Liver (tissue), 9 donors: Measurements from ENCODE around the gene XRN1. TPM values are rescaled to one million over a fixed set of nuclear protein-coding genes. Genes with fewer than 3 reads are reported as not detected.
"Not testable (repeated sequence)": the region's sequence is repeated elsewhere in the genome, so short reads cannot be mapped to it uniquely, and the experiment has no call there.

Source experiments
- DNase-seq: peaks from one replicate; pipeline ENCODE4 v3.0.0-alpha.2; 2017; ENCODE audit warnings: low spot score
- H3K27ac ChIP-seq, 2 donors: one replicate each; pipeline ENCODE4 v1.7.0; 2013; ENCODE audit warnings: inconsistent platforms in 2 of 2, low read length in 2 of 2, control low read depth in 1 of 2, low read depth in 1 of 2, mild to moderate bottlenecking in 1 of 2
- H3K27me3 ChIP-seq, 4 donors: one replicate each; pipeline versions ENCODE4 v1.6.1 to v1.7.0; 2013; ENCODE audit warnings: low read length in 3 of 4, inconsistent platforms in 1 of 4, mild to moderate bottlenecking in 1 of 4, moderate library complexity in 1 of 4; ENCODE audit not compliant: control insufficient read depth in 4 of 4, insufficient read depth in 4 of 4
- H3K36me3 ChIP-seq, 4 donors: one replicate each; pipeline versions ENCODE4 v1.6.1 to v1.7.0; 2013; ENCODE audit warnings: low read length in 3 of 4, mild to moderate bottlenecking in 3 of 4, low read depth in 1 of 4, moderate library complexity in 1 of 4; ENCODE audit not compliant: control insufficient read depth in 4 of 4, insufficient read depth in 3 of 4
- H3K4me1 ChIP-seq, 4 donors: one replicate each; pipeline versions ENCODE4 v1.6.1 to v1.7.0; 2013; ENCODE audit warnings: low read length in 3 of 4, mild to moderate bottlenecking in 3 of 4, moderate library complexity in 1 of 4; ENCODE audit not compliant: control insufficient read depth in 4 of 4, insufficient read depth in 4 of 4
- H3K4me3 ChIP-seq, 3 donors: one replicate each; pipeline versions ENCODE4 v1.6.1 to v1.7.0; 2013; ENCODE audit warnings: low read length in 3 of 3, control low read depth in 1 of 3, low read depth in 1 of 3, mild to moderate bottlenecking in 1 of 3
- H3K9ac ChIP-seq, 2 donors: one replicate each; pipeline ENCODE4 v1.7.0; 2013; ENCODE audit warnings: low read length in 2 of 2, mild to moderate bottlenecking in 2 of 2, moderate library complexity in 2 of 2, control low read depth in 1 of 2, low read depth in 1 of 2
- H3K9me3 ChIP-seq, 4 donors: one replicate each; pipeline versions ENCODE4 v1.6.1 to v1.7.0; 2013; ENCODE audit warnings: low read length in 3 of 4; ENCODE audit not compliant: control insufficient read depth in 4 of 4
- ATF3 ChIP-seq: IDR thresholded peaks from 2 replicates; pipeline ENCODE4 v1.6.1; 2016; ENCODE audit warnings: antibody characterized with exemption
- CTCF ChIP-seq: fragments of 150-350 bp; IDR thresholded peaks from 2 replicates; pipeline ENCODE4 v1.5.1; 2017; ENCODE audit warnings: improper control_type of control experiment, low read depth, low read length; ENCODE audit not compliant: missing input control
- EGR1 ChIP-seq, 2 donors: IDR thresholded peaks; 2 replicates each; pipeline ENCODE4 v1.6.1; 2016 to 2018; ENCODE audit warnings: antibody characterized with exemption in 2 of 2, low read depth in 2 of 2
- FOXA1 ChIP-seq: IDR thresholded peaks from 2 replicates; pipeline ENCODE4 v1.6.1; 2016; ENCODE audit warnings: antibody characterized with exemption
- FOXA2 ChIP-seq: IDR thresholded peaks from 2 replicates; pipeline ENCODE4 v1.6.1; 2016; ENCODE audit warnings: antibody characterized with exemption
- GABPA ChIP-seq, 2 donors: IDR thresholded peaks in 1 of 2; conservative IDR thresholded peaks in 1 of 2; 2 replicates each; pipeline ENCODE4 v1.6.1; 2016; ENCODE audit warnings: antibody characterized with exemption in 2 of 2, mild to moderate bottlenecking in 1 of 2, moderate library complexity in 1 of 2
- HNF4A ChIP-seq, 2 donors: conservative IDR thresholded peaks; 2 replicates each; pipeline ENCODE4 v1.6.1; 2016; ENCODE audit warnings: antibody characterized with exemption in 2 of 2, mild to moderate bottlenecking in 2 of 2
- HNF4G ChIP-seq: IDR thresholded peaks from 2 replicates; pipeline ENCODE4 v1.6.1; 2016; ENCODE audit warnings: antibody characterized with exemption
- JUND ChIP-seq, 2 donors: IDR thresholded peaks; 2 replicates each; pipeline ENCODE4 v1.6.1; 2016; ENCODE audit warnings: antibody characterized with exemption in 2 of 2
- MAX ChIP-seq: IDR thresholded peaks from 2 replicates; pipeline ENCODE4 v1.6.1; 2016; ENCODE audit warnings: antibody characterized with exemption
- NR2F2 ChIP-seq: IDR thresholded peaks from 2 replicates; pipeline ENCODE4 v1.6.1; 2016; ENCODE audit warnings: antibody characterized with exemption
- RAD21 ChIP-seq, 2 donors: IDR thresholded peaks; 2 replicates each; pipeline ENCODE4 v1.6.1; 2016; ENCODE audit warnings: antibody characterized with exemption in 2 of 2, mild to moderate bottlenecking in 2 of 2
- REST ChIP-seq: IDR thresholded peaks from 2 replicates; pipeline ENCODE4 v1.6.1; 2016; ENCODE audit warnings: antibody characterized with exemption, mild to moderate bottlenecking
- RXRA ChIP-seq, 2 donors: IDR thresholded peaks; 2 replicates each; pipeline ENCODE4 v1.6.1; 2017 to 2018; ENCODE audit warnings: antibody characterized with exemption in 2 of 2, mild to moderate bottlenecking in 1 of 2
- SP1 ChIP-seq: IDR thresholded peaks from 2 replicates; pipeline ENCODE4 v1.6.1; 2018; ENCODE audit warnings: antibody characterized with exemption, mild to moderate bottlenecking
- TAF1 ChIP-seq: conservative IDR thresholded peaks from 2 replicates; pipeline ENCODE4 v1.6.1; 2016; ENCODE audit warnings: antibody characterized with exemption, mild to moderate bottlenecking
- YY1 ChIP-seq: IDR thresholded peaks from 2 replicates; pipeline ENCODE4 v1.6.1; 2016; ENCODE audit warnings: antibody characterized with exemption, mild to moderate bottlenecking
- ZBTB33 ChIP-seq: IDR thresholded peaks from 2 replicates; pipeline ENCODE4 v1.6.1; 2016; ENCODE audit warnings: antibody characterized with exemption
- WGBS: extraction: QIAGEN DNeasy Blood & Tissue Kit; methylation state at CpG from one replicate; pipeline ENCODE4 v1.1.7; 2013; 5-methylcytosine and 5-hydroxymethylcytosine counted together
- polyA plus RNA-seq, 2 donors: library from polyadenylated mRNA; stranded (reverse) in 1 of 2; unstranded in 1 of 2; fragments of 200-250 nt in 1 of 2; fragments of >200 nt in 1 of 2; fragmentation: Nextera tagmentation in 1 of 2; extraction: Ambion mirVana in 1 of 2; gene quantifications; one replicate each; pipeline versions ENCODE4 v1.2.1 to v1.2.3, GENCODE V29; 2013 to 2015
- total RNA-seq, 2 donors: library from RNA; depleted of rRNA; stranded (reverse); fragments of >200 nt; gene quantifications; one replicate each; pipeline ENCODE4 v1.2.3, GENCODE V29; 2014
- donor health status: healthy.
- donor health status: healthy.
- donor health status: healthy.
- donor health status: healthy.
- donor health status: healthy.

Gene XRN1
- total and polyA plus RNA-seq, 4 donors = 4.3 to 41.4 (median 25.9) TPM

- DNase-seq, H3K4me3 ChIP-seq, H3K27me3 ChIP-seq, H3K9ac ChIP-seq, H3K27ac ChIP-seq, H3K9me3 ChIP-seq: not testable (repeated sequence)
- 52% methylated on average over 3 of the region's 3 CpGs for WGBS
- peaks cover 4 to 57% (median 53%) of the 10 kb centered on the region in 4 donors for H3K36me3 ChIP-seq
- peak in 1 of 2 donors; percentile 52 for TF ChIP-seq RXRA (IDR thresholded peaks at IDR 0.05)
- peaks cover 0 to 11% (median 5%) of the 10 kb centered on the region in 4 donors for H3K4me1 ChIP-seq
Observed at GRCh38 chr3:142352698-142353097, 95.1 kb downstream of the XRN1 start.

GRCh38 chr3:142348460-142348859 lies 99.4 kb downstream of the XRN1 start:
- Histone ChIP-seq H3K27me3 (no peaks in the 10 kb centered on the region), H3K9me3 (no peaks in the 10 kb centered on the region), H3K4me3 (no peak overlapping the region), H3K27ac (no peak overlapping the region), H3K36me3 (peaks cover 2 to 52% (median 37%) of the 10 kb centered on the region in 4 donors), H3K4me1 (peaks cover 1 to 9% (median 5%) of the 10 kb centered on the region in 4 donors), H3K9ac (no peak overlapping the region)
- DNase-seq = no peak
- 27% methylated on average over 1 of the region's 1 CpG for WGBS
- peak in 1 of 2 donors; percentile 16 for TF ChIP-seq RAD21 (IDR thresholded peaks at IDR 0.05)
- TF ChIP-seq EGR1 (IDR thresholded peaks at IDR 0.05; ENCODE audit: low read depth in 2 of 2) = no peak
- peak; percentile 41 for TF ChIP-seq REST
- TF ChIP-seq ATF3 = no peak
- TF ChIP-seq MAX = peak; percentile 41
- peak; percentile 74 for TF ChIP-seq YY1
- TF ChIP-seq RXRA (IDR thresholded peaks at IDR 0.05) = peak; percentile 37 to 56
- TF ChIP-seq HNF4G = peak; percentile 31
- peak; percentile 71 for TF ChIP-seq FOXA1
- TF ChIP-seq JUND (IDR thresholded peaks at IDR 0.05) = no peak
- TF ChIP-seq NR2F2 = no peak
- TF ChIP-seq HNF4A (conservative IDR thresholded peaks at IDR 0.05) = peak; percentile 72 to 76
- no peak for TF ChIP-seq GABPA (IDR thresholded peaks at IDR 0.05 in 1 of 2, conservative IDR thresholded peaks at IDR 0.05 in 1 of 2)
- no peak for TF ChIP-seq ZBTB33
- no peak for TF ChIP-seq CTCF
- TF ChIP-seq TAF1 = no peak
- peak; percentile 63 for TF ChIP-seq SP1
- peak; percentile 75 for TF ChIP-seq FOXA2
